Ascending aorta (tissue), 2 donors: ENCODE data around the gene CCDC106. TPM values are rescaled to one million over a fixed set of nuclear protein-coding genes. Genes with fewer than 3 reads are reported as not detected.

Experiments
- DNase-seq, 2 donors: peaks; one replicate each; pipeline ENCODE4 v3.0.0-alpha.2; 2019; ENCODE audit warnings: low spot score in 2 of 2
- H3K27ac ChIP-seq, 2 donors: fragments of 200-600 bp; sonication (generic); one replicate each; pipeline ENCODE4 v1.5.1; 2016 to 2017; ENCODE audit warnings: mild to moderate bottlenecking in 1 of 2
- H3K27me3 ChIP-seq: fragments of 200-600 bp; sonication (generic); one replicate; pipeline ENCODE4 v1.5.1; 2017
- H3K36me3 ChIP-seq, 2 donors: fragments of 200-600 bp; sonication (generic); one replicate each; pipeline ENCODE4 v1.5.1; 2016
- H3K4me1 ChIP-seq, 2 donors: fragments of 200-600 bp; sonication (generic); one replicate each; pipeline ENCODE4 v1.5.1; 2016 to 2017; ENCODE audit warnings: mild to moderate bottlenecking in 1 of 2
- H3K4me3 ChIP-seq, 2 donors: fragments of 200-600 bp; sonication (generic); one replicate each; pipeline ENCODE4 v1.5.1; 2016 to 2017; ENCODE audit warnings: mild to moderate bottlenecking in 1 of 2
- H3K9me3 ChIP-seq, 2 donors: fragments of 200-600 bp; sonication (generic); one replicate each; pipeline ENCODE4 v1.5.1; 2016
- intact Hi-C: fragments of 100-400 bp; cut with DNase I; formaldehyde crosslinking; loops from one replicate; pipeline ENCODE4 v1.15.1; 2023
- total RNA-seq: library from RNA; depleted of rRNA; stranded (reverse); fragments of >200 nt; gene quantifications from one replicate; pipeline ENCODE4 v1.1.0, GENCODE V29; 2016
- TF ChIP-seq, protein P1 (sequence below), 3 experiments: fragments of 200-600 bp in 2 of 3; fragments of 450-650 bp in 1 of 3; sonication (generic) in 2 of 3; IDR thresholded peaks; one replicate each; pipeline ENCODE4 v1.5.1; 2016 to 2019; ENCODE audit warnings: antibody characterized with exemption in 3 of 3, mild to moderate bottlenecking in 1 of 3, moderate library complexity in 1 of 3

CCDC106 gene
- total RNA-seq, 1 donor from 2014 or later, result 27.6 TPM

GRCh38 chr19:55681131-55682092, 33.4 kb downstream of the CCDC106 start:
- TF ChIP-seq, protein P1, sequence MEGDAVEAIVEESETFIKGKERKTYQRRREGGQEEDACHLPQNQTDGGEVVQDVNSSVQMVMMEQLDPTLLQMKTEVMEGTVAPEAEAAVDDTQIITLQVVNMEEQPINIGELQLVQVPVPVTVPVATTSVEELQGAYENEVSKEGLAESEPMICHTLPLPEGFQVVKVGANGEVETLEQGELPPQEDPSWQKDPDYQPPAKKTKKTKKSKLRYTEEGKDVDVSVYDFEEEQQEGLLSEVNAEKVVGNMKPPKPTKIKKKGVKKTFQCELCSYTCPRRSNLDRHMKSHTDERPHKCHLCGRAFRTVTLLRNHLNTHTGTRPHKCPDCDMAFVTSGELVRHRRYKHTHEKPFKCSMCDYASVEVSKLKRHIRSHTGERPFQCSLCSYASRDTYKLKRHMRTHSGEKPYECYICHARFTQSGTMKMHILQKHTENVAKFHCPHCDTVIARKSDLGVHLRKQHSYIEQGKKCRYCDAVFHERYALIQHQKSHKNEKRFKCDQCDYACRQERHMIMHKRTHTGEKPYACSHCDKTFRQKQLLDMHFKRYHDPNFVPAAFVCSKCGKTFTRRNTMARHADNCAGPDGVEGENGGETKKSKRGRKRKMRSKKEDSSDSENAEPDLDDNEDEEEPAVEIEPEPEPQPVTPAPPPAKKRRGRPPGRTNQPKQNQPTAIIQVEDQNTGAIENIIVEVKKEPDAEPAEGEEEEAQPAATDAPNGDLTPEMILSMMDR (IDR thresholded peaks at IDR 0.05), result no peak
- peaks cover 6 to 14% of the 10 kb centered on the region in 2 donors for H3K4me1 ChIP-seq
- no peak overlapping the region for H3K27ac ChIP-seq
- DNase-seq, result no peak
- no peaks in the 10 kb centered on the region for H3K27me3 ChIP-seq
- H3K36me3 ChIP-seq, result peaks cover 55 to 88% of the 10 kb centered on the region in 2 donors
- no peaks in the 10 kb centered on the region for H3K9me3 ChIP-seq
- no peak overlapping the region for H3K4me3 ChIP-seq
- intact Hi-C loops, result no loop called here

DNA sequence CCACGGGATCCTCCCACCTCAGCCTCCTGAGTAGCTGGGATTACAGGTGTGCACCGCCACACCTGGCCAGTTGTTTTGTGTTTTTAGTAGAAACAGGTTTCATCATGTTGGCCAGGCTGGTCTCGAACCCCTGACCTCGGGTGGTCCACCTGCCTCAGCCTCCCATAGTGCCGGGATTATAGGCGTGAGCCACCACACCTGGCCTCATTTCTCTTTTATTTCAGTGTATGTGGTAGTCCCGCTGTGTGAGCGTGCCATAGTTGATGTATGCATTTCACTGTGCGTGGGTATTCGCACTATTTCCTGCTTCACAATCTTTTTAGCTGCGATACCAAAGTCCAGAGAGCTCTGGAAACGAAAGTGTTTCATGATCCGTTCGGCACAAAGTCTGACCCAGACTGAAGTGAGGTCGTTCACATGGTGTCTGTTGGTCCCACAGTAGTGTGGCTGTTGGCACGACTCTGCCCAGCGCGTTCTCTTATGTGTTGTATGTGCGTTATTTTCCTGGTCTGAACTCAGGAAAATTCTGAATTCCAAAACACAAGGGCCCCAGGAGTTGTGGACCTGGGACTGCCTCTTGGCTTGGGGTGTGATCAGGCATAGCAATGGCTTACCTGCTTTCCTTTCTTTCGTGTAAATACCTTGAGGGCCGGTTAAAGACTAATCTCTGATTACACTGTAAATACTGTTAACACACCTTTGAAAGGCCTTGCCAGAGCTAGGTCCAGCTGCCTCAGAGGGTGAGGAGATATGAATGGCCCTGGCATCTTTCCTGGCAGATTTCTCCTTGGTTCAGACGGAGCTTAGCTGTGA, 35.6 kb downstream of the CCDC106 start:
- H3K36me3 ChIP-seq, result peaks cover 71 to 91% of the 10 kb centered on the region in 2 donors

GRCh38 chr19:55684946-55685681, 37.1 kb downstream of the CCDC106 start:
- no peaks in the 10 kb centered on the region for H3K4me1 ChIP-seq
- intact Hi-C loops, result no loop called here
- TF ChIP-seq, protein P1 (IDR thresholded peaks at IDR 0.05), result no peak
- no peak overlapping the region for H3K4me3 ChIP-seq
- DNase-seq, result no peak
- H3K27me3 ChIP-seq, result no peaks in the 10 kb centered on the region
- no peak overlapping the region for H3K27ac ChIP-seq
- peaks cover 72 to 91% of the 10 kb centered on the region in 2 donors for H3K36me3 ChIP-seq
- H3K9me3 ChIP-seq, result no peaks in the 10 kb centered on the region

More for the DNA sequence above, 35.6 kb downstream of the CCDC106 start:
- Histone ChIP-seq H3K27ac (no peak overlapping the region), H3K4me1 (no peaks in the 10 kb centered on the region), H3K9me3 (no peaks in the 10 kb centered on the region), H3K27me3 (no peaks in the 10 kb centered on the region), H3K4me3 (no peak overlapping the region)
- intact Hi-C loops, result no loop called here
- no peak for DNase-seq
- TF ChIP-seq, protein P1 (IDR thresholded peaks at IDR 0.05), result no peak

DNA sequence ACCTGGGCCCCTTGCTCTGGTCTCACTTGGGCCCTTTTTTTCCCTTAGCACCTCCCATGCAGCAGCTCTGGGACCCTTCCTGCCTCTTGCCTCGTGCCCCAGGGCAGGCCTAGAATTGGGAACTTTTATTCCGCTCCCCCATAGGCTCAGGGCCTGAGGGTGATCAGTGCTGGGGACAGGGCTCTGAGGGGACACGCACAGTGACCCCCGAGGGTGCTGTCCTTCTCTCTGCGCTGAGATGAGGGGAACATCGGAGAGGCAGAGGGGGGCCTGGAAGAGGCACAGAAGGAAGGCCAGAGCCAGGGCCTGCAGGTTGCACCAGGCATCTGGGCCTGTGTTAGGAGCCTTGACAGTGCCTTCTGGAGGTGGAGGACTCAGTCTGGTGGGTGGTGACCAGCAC, 37.8 kb downstream of the CCDC106 start:
- intact Hi-C loops, result no loop called here
- Histone ChIP-seq H3K4me3 (no peak overlapping the region), H3K27me3 (no peaks in the 10 kb centered on the region), H3K9me3 (no peaks in the 10 kb centered on the region), H3K27ac (no peak overlapping the region), H3K36me3 (peaks cover 75 to 91% of the 10 kb centered on the region in 2 donors), H3K4me1 (no peaks in the 10 kb centered on the region)
- DNase-seq, result no peak
- TF ChIP-seq, protein P1 (IDR thresholded peaks at IDR 0.05), result no peak

DNA sequence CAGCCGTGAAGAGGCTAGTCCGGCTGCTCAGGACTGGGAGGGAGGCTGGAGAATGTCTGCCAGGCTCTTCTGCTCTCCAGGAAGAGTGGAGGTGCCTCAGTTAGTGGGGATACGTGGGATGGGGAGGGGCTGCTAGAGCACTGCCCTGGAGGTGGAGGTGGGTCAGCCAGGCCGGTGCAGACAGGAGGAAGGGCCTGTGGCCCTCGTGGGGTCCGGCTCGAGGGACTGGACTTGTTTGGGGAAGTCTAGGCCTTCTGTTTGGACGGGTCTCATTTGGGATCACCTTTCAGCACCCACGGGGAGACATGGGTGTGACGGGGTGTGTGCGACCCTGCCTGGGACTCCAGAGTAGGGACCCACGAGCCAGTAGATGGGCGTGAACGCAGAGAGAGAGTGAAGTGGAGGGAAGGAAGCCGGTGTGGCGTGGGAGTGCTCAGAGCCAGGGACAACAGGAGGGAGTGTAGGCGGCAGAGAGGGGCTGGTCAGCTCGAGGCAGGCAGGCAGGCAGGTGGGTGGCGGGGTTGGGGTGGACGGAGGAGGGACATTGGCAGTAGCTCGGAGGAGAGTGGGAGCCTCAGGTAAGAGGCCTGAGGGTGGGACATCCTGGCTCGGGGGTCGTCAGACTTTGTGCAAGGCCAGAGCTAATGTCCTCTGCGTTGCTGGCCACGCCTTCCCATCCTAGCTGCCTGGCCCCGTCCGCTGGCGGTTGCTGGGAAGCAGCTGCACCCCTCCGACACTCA, 38.5 kb downstream of the CCDC106 start:
- H3K36me3 ChIP-seq, result peaks cover 81 to 91% of the 10 kb centered on the region in 2 donors
- DNase-seq, result no peak
- H3K27ac ChIP-seq, result no peak overlapping the region
- no peak overlapping the region for H3K4me3 ChIP-seq
- H3K4me1 ChIP-seq, result no peaks in the 10 kb centered on the region
- H3K27me3 ChIP-seq, result no peaks in the 10 kb centered on the region
- TF ChIP-seq, protein P1 (IDR thresholded peaks at IDR 0.05), result no peak
- intact Hi-C loops, result no loop called here
- no peaks in the 10 kb centered on the region for H3K9me3 ChIP-seq
